SK-N-SH treated with all-trans-retinoic acid at 6 μM for 48 hours (cell line): ENCODE measurements around the gene DNAL4.

ENCODE experiments used
- ATAC-seq: fragments of 200-7000 bp; cut with Tn5 transposase; 3 replicates; pipeline ENCODE4 v1.9.1; 2020; ENCODE audit warnings: mild to moderate bottlenecking, moderate library complexity
- ARNTL ChIP-seq: fragments of 450-650 bp; formaldehyde crosslinking; IDR thresholded peaks from 2 replicates; pipeline ENCODE4 v1.5.0; 2020; ENCODE audit warnings: low read depth, mild to moderate bottlenecking, moderate library complexity, borderline replicate concordance
- BACH2 ChIP-seq: fragments of 250-450 bp; sonication (Bioruptor Pico); IDR thresholded peaks from 2 replicates; pipeline ENCODE4 v1.9.0; 2021; ENCODE audit warnings: mild to moderate bottlenecking, borderline replicate concordance
- CREB5 ChIP-seq: fragments of 250-450 bp; sonication (Bioruptor Pico); IDR thresholded peaks from 2 replicates; pipeline ENCODE4 v1.5.1; 2020; ENCODE audit warnings: low read depth, mild to moderate bottlenecking, moderate library complexity
- CSDC2 ChIP-seq: fragments of 250-450 bp; sonication (Bioruptor Pico); IDR thresholded peaks from 2 replicates; pipeline ENCODE4 v1.5.0; 2020; ENCODE audit warnings: mild to moderate bottlenecking, moderate library complexity
- ESRRG ChIP-seq: fragments of 250-450 bp; sonication (Bioruptor Pico); IDR thresholded peaks from 2 replicates; pipeline ENCODE4 v1.6.1; 2021; ENCODE audit warnings: mild to moderate bottlenecking
- GLIS3 ChIP-seq: fragments of 250-450 bp; sonication (Bioruptor Pico); IDR thresholded peaks from 2 replicates; pipeline ENCODE4 v1.5.0; 2020; ENCODE audit warnings: mild to moderate bottlenecking, moderate library complexity
- ISL1 ChIP-seq: fragments of 250-450 bp; sonication (Bioruptor Pico); IDR thresholded peaks from 2 replicates; pipeline ENCODE4 v2.1.2; 2022; ENCODE audit warnings: mild to moderate bottlenecking, moderate library complexity
- OSR1 ChIP-seq: fragments of 250-450 bp; sonication (Bioruptor Pico); IDR thresholded peaks from 2 replicates; pipeline ENCODE4 v1.8.0; 2022; ENCODE audit warnings: moderate library complexity, mild to moderate bottlenecking, inconsistent platforms
- PATZ1 ChIP-seq: fragments of 250-450 bp; sonication (Bioruptor Pico); IDR thresholded peaks from 2 replicates; pipeline ENCODE4 v1.8.0; 2020; ENCODE audit warnings: mild to moderate bottlenecking, moderate library complexity, borderline replicate concordance
- POU6F1 ChIP-seq: fragments of 250-450 bp; sonication (Bioruptor Pico); IDR thresholded peaks from 2 replicates; pipeline ENCODE4 v1.8.0; 2021; ENCODE audit warnings: low read depth, mild to moderate bottlenecking, moderate library complexity, borderline replicate concordance
- PPARA ChIP-seq: fragments of 250-450 bp; sonication (Bioruptor Pico); IDR thresholded peaks from 2 replicates; pipeline ENCODE4 v1.5.0; 2020; ENCODE audit warnings: mild to moderate bottlenecking, borderline replicate concordance
- RARB ChIP-seq: fragments of 250-450 bp; sonication (Bioruptor Pico); IDR thresholded peaks from 2 replicates; pipeline ENCODE4 v1.8.0; 2021; ENCODE audit warnings: mild to moderate bottlenecking, moderate library complexity
- SNAI2 ChIP-seq: fragments of 250-450 bp; sonication (Bioruptor Pico); IDR thresholded peaks from 2 replicates; pipeline ENCODE4 v1.5.0; 2020; ENCODE audit warnings: mild to moderate bottlenecking, moderate library complexity
- TCF4 ChIP-seq: fragments of 250-450 bp; sonication (Bioruptor Pico); IDR thresholded peaks from 2 replicates; pipeline ENCODE4 v1.8.0; 2021; ENCODE audit warnings: mild to moderate bottlenecking, moderate library complexity, borderline replicate concordance
- TOX ChIP-seq: fragments of 250-450 bp; sonication (Bioruptor Pico); IDR thresholded peaks from 2 replicates; pipeline ENCODE4 v1.8.0; 2021; ENCODE audit warnings: mild to moderate bottlenecking, moderate library complexity, borderline replicate concordance
- ZC3H10 ChIP-seq: fragments of 250-450 bp; sonication (Bioruptor Pico); IDR thresholded peaks from 2 replicates; pipeline ENCODE4 v1.5.1; 2021; ENCODE audit warnings: mild to moderate bottlenecking, moderate library complexity
- ZFP3 ChIP-seq: fragments of 250-450 bp; sonication (Bioruptor Pico); IDR thresholded peaks from 2 replicates; pipeline ENCODE4 v1.5.0; 2020; ENCODE audit warnings: mild to moderate bottlenecking, moderate library complexity
- ZFP30 ChIP-seq: fragments of 450-650 bp; formaldehyde crosslinking; IDR thresholded peaks from 2 replicates; pipeline ENCODE4 v1.5.0; 2022; ENCODE audit warnings: mild to moderate bottlenecking, moderate library complexity
- ZNF565 ChIP-seq: fragments of 450-650 bp; formaldehyde crosslinking; conservative IDR thresholded peaks from 2 replicates; pipeline ENCODE4 v1.5.0; 2020; ENCODE audit warnings: low read depth, mild to moderate bottlenecking, moderate library complexity
- ZNF70 ChIP-seq: fragments of 450-650 bp; formaldehyde crosslinking; IDR thresholded peaks from 2 replicates; pipeline ENCODE4 v1.5.0; 2020; ENCODE audit warnings: mild to moderate bottlenecking, moderate library complexity
- ZNF8 ChIP-seq: fragments of 450-650 bp; formaldehyde crosslinking; IDR thresholded peaks from 2 replicates; pipeline ENCODE4 v1.5.0; 2020; ENCODE audit warnings: mild to moderate bottlenecking, moderate library complexity
- TF ChIP-seq, protein P1 (sequence below): fragments of 250-450 bp; sonication (Bioruptor Pico); IDR thresholded peaks from 2 replicates; pipeline ENCODE4 v1.5.0; 2020; ENCODE audit warnings: mild to moderate bottlenecking, moderate library complexity
- TF ChIP-seq, protein P2 (sequence below): fragments of 250-450 bp; sonication (Bioruptor Pico); IDR thresholded peaks from 2 replicates; pipeline ENCODE4 v1.5.1; 2021; ENCODE audit warnings: mild to moderate bottlenecking, moderate library complexity

The DNAL4 gene

DNA sequence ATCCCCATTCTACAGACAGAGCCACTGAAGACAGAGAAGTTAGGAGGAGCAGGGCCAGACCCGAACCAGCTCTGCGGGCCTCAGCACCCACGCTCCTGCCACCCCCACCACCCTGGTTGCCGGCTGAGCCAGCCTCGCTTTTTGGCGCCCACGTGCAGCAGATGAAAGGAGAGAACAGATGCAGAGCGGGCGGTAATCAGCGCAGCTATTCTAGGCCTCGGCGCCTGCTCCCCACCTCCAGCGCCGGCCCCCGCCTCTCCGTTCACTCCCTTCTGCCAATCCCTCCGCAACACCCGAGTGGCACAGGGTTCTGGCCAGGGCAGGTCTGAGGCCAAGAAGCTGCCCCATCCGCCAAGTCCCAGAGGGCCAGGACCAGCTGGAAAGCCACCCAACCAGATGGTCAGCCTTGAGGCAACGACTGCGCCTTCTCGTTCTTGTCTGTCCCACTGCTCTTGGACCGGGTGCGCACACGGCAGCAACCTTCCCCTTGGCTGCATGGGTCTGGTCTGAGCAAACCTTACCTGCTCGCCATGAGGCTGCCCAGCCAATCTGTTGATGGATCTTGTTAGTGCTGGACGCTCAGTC, 16.8 kb downstream of the DNAL4 start:
- no peak for TF ChIP-seq PPARA (CRISPR knock-in tag)
- TF ChIP-seq TOX, result no peak
- TF ChIP-seq ZNF8, result no peak
- TF ChIP-seq SNAI2 (CRISPR knock-in tag), result no peak
- no peak for TF ChIP-seq OSR1
- no peak for TF ChIP-seq CSDC2 (CRISPR knock-in tag)
- no peak for ATAC-seq

- no peak for ATAC-seq
- TF ChIP-seq TOX (no peak), ESRRG (CRISPR knock-in tag) (no peak), ZNF8 (no peak), ZC3H10 (no peak), ZNF565 (CRISPR knock-in tag) (no peak), RARB (no peak), CREB5 (CRISPR knock-in tag) (no peak), PPARA (CRISPR knock-in tag) (no peak), SNAI2 (CRISPR knock-in tag) (no peak), GLIS3 (CRISPR knock-in tag) (no peak)
- TF ChIP-seq, protein P1, sequence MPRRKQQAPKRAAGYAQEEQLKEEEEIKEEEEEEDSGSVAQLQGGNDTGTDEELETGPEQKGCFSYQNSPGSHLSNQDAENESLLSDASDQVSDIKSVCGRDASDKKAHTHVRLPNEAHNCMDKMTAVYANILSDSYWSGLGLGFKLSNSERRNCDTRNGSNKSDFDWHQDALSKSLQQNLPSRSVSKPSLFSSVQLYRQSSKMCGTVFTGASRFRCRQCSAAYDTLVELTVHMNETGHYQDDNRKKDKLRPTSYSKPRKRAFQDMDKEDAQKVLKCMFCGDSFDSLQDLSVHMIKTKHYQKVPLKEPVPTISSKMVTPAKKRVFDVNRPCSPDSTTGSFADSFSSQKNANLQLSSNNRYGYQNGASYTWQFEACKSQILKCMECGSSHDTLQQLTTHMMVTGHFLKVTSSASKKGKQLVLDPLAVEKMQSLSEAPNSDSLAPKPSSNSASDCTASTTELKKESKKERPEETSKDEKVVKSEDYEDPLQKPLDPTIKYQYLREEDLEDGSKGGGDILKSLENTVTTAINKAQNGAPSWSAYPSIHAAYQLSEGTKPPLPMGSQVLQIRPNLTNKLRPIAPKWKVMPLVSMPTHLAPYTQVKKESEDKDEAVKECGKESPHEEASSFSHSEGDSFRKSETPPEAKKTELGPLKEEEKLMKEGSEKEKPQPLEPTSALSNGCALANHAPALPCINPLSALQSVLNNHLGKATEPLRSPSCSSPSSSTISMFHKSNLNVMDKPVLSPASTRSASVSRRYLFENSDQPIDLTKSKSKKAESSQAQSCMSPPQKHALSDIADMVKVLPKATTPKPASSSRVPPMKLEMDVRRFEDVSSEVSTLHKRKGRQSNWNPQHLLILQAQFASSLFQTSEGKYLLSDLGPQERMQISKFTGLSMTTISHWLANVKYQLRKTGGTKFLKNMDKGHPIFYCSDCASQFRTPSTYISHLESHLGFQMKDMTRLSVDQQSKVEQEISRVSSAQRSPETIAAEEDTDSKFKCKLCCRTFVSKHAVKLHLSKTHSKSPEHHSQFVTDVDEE (CRISPR knock-in tag), result no peak
- TF ChIP-seq, protein P2, sequence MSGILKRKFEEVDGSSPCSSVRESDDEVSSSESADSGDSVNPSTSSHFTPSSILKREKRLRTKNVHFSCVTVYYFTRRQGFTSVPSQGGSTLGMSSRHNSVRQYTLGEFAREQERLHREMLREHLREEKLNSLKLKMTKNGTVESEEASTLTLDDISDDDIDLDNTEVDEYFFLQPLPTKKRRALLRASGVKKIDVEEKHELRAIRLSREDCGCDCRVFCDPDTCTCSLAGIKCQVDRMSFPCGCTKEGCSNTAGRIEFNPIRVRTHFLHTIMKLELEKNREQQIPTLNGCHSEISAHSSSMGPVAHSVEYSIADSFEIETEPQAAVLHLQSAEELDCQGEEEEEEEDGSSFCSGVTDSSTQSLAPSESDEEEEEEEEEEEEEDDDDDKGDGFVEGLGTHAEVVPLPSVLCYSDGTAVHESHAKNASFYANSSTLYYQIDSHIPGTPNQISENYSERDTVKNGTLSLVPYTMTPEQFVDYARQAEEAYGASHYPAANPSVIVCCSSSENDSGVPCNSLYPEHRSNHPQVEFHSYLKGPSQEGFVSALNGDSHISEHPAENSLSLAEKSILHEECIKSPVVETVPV (CRISPR knock-in tag), result no peak
Measured at GRCh38 chr22:38776086-38776485, 17.9 kb downstream of the DNAL4 start.

GRCh38 chr22:38775656-38776055, 18.3 kb downstream of the DNAL4 start:
- ATAC-seq, result no peak
- TF ChIP-seq ZFP3 (no peak), ARNTL (CRISPR knock-in tag) (no peak), GLIS3 (CRISPR knock-in tag) (no peak), OSR1 (no peak), ZFP30 (CRISPR knock-in tag) (no peak), ESRRG (CRISPR knock-in tag) (no peak), ISL1 (CRISPR knock-in tag) (no peak), ZC3H10 (no peak), BACH2 (no peak), ZNF8 (no peak), PATZ1 (CRISPR knock-in tag) (no peak), TCF4 (CRISPR knock-in tag) (no peak)

- no peak for ATAC-seq
- TF ChIP-seq ARNTL (CRISPR knock-in tag) (no peak), CREB5 (CRISPR knock-in tag) (no peak), OSR1 (no peak), POU6F1 (CRISPR knock-in tag) (no peak), ZNF565 (CRISPR knock-in tag) (no peak), ZNF8 (no peak), ZNF70 (no peak), RARB (no peak), BACH2 (no peak), TCF4 (CRISPR knock-in tag) (no peak), SNAI2 (CRISPR knock-in tag) (no peak), ZFP30 (CRISPR knock-in tag) (no peak)
- TF ChIP-seq, protein P2 (CRISPR knock-in tag), result no peak
Measured at GRCh38 chr22:38774496-38775166, 19.3 kb downstream of the DNAL4 start.
